ENCODE measurements around the gene PC.

PC gene

DNA sequence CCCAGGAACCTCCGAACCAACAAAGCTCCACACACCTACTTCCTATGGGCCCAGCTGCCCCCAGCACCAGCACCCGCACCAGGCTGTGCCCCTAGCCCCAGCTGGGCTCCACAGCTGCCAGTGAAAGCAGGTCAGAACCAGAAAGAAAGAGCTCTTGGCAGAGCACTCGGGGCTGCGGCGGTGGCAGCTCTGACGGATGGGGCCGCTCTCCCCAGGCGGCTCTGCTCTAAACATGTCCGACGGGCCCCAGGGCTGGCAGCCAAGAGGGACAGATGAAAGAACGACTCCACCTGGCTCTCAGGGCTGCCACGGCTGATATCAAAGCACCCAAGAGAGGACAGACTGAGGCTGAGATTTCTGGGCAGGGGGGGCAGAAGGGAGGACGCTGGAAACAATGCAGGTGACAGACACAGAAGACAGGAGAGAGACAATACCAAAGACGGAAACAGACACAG lies 75.6 kb downstream of the PC start:
- no peak for DNase-seq

DNA sequence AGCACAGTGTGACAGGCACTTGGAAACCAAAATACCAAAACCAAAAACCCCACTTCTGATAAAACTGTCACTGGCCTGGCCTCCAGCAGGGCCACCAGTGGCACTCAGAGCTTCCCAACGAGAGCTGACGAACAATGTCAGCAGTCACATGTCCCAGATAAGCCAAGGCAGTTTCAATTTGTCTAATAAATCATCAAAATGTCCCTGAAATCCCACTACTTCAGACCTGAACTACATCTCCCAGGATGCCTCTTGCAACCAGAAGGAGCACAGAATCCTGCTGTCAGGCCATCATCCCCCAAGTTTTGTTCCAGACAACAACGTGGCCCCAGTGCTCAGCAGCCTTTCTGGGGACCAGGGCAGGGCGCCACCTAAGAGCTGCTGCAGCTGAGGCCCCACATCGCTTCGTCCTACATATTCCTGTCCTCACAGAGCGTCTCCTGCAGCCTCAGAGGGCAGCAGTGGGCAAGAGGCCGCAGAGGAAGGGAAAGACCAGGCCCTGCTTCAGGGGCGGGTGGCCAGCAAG lies 76.2 kb downstream of the PC start:
- no peak for DNase-seq

DNA sequence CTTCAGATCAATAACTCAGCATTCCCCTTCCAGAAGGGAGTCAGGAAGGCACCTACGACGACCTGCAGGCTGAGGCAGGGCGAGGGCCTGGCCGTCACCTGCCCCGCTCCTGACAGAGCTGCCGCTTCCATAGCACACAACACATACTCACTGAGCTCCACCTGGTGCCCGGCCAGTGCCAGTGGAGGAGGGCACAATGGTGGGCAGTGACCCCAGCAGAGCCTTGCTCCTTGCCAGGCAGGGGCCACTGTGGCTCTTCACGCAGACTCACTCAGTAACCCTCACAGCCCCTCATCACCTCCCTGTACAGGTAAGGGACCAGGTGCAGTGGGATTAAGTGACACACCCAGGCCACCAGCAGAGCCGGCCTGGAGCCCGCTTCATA lies 76.7 kb downstream of the PC start:
- DNase-seq, result no peak

DNA sequence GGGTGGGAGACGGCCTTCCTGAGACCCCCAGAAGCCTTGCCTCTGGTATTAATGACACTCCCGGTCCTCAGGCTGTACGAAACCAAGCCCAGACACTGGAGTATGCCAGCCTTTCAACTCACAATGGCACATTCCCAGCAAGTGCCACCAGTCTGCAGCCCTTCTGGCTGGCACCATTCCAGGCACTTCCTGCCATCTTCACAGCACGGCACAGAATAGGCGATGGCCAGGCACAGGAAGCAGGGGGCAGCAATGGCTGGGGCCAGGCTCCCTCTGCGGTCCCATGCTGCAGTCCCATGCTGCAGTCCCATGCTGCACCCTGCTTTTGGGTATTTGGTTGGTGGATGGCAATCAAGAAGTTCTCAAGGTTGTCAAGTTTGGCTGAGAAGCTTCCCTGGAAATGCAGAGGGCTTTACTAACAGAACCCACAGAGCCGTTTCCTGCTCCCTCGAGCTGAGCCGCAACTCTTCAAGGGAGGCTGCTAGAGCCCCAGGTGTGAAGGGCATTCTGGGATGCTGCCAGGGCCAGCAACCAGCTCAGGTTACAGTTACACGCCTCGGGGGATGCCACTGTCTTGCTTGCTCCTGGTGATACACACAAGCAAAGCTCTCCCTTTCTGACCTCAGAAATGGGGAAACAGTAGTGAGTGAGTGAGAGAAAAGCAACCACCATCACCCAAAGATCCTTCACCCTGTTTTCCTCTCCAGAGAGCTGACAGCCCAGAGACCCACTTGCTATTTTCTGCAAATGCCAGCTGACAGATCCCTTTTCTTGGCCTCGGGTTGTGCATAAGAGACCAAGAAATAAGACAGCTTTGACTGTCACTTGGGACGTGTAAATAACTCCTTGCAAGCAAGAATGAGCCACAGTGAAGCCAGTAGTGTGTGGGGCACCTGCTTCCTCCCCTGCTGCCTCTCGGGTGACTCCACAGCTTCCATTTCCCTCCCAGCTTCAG lies 77.4 kb downstream of the PC start:
- peak in 1 of 2 donors; percentile 25 for DNase-seq

DNA sequence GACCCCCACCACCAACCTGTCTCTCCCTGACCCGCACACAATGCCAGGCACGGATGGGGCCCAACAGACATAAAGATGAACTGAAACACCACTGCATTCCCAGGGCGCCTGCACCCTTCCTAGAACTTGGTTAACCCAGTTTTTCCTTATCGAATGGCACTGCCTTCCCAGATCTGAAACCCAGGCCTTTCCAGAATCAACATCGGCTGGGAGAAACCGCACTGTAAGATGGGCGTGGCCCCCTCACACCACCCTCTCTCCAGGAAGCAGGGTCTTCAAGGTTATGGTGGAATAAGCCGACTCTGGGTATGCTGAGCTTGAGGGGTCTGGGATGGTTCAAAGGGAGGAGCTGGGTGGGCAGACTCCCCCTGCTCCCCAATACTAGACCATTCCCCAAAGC lies 78.2 kb downstream of the PC start:
- DNase-seq, result no peak

DNA sequence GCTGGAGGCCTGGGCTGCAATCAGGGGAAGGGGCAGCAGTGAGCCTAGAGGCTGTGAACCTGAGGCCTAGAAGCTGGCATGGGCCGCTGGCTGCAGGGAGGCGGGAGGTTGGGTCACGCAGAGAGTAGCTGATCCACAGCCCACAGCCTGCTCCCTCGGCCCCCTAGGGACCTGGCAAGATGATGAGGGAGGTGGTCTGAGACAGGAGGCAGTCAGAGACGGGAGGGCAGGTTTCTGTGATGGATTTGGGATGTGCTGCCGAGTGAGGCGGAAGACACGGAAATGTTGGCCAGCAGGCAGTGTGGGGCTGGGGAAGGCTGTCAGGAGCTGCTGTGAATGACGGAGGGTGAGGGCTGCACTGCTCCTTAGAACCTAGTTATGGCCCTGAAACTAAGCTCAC lies 78.6 kb downstream of the PC start:
- DNase-seq, result no peak

DNA sequence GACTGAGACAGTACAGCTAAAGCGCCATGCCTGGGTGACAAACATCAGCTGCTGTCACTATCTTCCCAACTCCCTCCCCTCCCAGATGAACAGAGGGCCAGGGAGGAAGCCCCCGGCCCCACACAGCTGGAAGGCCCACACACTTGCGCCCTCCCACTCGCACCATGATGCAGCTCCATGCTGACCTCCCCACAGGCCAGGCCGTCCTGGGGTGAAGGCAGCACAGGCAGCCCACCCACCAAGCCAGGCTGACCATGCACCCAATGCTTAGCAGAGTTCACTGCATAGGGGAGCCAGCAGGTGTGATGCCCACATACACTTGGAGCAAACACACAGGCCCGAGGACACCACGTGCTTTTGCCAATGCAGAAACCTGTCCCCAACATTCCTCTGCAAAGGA lies 79.2 kb downstream of the PC start:
- DNase-seq, result no peak

DNA sequence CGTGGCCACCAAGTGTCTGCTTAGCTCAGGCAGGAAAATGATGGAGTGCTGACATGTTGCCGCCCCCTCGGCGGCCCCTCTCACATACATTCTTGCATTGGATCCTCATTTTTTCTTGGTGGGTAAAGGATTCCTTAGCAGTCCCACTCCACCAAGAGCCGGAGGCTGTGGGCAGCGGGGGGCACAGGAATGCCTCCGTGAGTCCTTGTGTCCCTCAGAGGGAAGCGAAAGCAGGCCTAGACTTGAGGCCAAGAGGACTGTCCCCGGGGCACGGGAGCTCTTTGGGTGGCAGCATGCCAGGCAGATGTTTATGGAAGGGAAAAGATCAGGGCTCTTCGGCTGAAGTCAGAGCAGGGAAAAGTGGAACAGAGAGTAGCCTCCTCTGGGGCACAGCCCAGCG lies 79.7 kb downstream of the PC start:
- no peak for DNase-seq

DNA sequence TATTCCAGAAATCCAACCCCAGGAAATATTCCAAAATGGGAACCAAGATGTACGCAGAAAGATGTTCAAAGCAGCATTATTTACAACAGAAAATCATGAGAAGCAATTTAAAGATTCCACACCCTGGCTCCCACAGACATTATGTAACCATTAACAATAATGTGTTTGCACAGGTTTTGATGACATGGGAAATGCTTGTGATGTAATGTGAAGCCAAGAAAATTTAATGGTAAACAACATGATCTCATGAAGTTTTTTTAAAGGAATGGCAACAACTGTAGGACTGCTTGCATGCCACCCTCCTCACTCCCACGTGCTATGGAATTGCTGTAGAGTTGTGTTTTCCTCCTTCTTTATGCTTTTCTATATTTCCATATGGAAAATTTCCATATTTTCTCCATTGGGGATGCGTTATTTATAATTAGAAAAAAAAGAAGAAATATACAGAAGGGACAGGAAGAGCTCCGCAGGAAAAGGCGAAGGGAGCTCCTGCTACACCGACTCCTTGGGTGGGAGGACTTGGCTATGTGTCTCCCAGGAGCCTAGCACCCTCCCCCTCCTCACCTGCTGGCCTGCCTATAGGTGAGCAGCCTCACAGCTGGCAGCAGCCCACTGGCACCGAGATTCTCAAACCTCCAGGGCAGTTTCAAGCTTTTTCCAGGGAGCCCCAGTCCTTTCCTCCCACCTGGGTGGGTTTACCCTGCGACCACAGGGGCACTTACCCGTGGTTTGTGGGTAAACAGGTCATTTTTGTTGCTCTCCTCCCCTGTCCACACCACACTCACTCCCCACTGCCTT lies 80.4 kb downstream of the PC start:
- DNase-seq, result no peak

DNA sequence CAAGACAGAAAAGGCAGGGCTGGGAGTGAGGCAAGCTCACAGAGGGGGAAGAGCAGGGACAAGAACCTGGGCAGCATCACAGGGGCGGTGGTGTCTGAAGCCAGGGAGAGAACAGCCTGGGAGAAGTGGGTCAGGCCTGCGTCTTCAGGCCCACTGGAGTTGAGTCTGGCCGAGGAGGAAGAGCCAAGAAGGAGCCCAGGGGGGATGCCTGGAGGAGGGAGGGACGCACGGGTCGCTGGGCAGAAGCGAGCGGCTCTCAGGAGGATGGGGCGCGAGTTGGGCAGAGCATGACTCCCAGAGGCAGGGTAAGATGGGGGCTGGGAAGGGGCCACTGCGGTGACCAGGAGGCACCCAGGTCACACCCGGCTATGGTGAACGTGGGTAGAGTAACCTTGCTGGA lies 82.8 kb downstream of the PC start:
- DNase-seq, result no peak

DNA sequence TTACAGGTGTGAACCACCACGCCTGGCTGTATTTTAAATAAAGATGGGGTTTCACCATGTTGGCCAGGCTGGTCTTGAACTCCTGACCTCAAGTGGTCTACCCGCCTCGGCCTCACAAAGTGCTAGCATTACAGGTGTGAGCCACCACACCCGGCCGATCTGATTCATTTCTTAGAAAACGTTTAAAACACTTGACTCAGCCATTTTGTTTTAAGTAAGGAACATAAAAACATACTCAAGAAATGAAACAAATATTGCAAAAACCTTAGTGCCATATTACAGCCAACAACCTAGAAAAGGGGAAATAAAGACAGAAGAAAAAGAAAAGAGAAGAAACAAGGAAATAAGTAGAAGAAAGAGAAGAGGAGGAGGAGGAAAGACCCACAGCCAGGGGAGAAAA lies 84.0 kb downstream of the PC start:
- no peak for DNase-seq

DNA sequence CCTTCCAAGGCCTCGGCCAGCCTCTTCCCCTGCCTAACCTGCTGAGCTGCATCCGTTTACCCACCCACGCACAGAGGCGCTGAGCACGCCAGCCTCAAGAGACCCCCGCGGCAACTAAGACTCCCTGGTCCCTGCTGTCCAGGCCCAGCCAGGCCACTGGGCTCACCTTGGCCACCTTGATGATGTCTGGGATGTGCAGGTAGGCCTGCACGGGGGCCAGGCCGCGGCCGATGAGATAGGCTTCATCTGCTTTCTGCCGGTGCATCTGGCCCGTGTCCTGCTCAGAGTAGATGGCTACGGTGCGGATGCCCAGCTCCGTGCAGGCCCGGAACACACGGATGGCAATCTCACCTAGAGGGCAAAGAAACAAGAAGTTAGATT lies 86.7 kb downstream of the PC start:
- DNase-seq, result no peak

DNA sequence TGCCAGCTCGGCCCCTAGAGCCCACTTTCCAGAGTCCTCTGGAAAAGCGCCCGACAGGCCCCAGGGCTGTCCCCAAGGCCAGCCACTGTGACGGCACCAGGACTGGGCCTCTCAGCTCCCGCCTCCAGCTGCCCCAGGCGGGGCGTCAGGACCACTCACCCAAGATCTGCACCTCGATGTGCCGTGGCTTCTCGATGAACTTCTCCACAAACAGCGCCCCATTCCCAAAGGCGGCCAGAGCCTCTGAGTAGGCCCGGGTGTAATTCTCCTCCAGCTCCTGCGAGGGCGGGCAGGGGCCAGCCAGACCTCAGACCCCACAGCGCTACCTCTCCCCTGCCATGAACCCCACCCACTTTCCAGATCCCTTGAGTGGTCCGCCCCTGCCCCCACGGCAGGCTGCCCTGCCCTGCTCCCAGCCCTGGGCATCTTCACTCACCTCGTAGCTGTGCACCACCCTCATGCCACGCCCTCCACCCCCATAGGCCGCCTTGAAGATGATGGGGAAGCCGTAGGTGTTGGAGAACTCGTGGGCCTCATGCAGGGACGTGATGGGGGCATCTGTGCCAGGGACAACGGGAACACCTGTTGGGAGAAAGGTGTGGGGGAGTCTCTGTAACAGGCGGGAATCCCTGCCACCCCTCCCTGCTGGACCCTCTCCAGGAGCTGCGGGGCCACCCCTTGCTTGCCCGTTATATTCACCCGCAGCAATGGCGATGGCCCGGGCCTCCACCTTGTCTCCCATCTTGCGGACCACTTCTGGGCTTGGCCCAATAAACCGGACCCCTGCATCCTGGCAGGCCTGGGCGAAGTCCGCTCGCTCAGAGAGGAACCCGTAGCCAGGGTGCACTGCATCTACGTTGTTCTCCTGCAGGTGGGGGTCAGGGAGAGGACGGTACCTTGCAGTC lies 87.3 kb downstream of the PC start:
- no peak for DNase-seq

DNA sequence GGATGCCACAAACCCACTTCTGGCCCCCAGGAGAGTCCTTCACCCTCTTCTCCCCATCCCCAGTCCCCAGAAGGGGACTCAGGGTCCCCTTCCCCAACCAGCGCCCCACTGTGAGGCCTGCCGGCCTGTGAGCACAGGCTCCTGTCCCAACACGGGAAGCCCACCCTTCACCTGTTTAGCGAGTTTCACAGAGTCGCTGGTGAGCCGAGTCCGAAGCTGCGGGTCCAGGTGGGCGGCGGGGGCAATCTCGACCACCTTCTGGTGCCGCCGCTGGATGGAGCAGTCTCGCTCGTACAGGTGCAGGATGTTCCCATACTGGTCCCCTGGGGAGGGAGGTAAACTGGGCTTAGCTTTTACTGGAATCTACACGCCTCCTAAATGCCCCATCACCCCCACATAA lies 88.1 kb downstream of the PC start:
- DNase-seq, result no peak

DNA sequence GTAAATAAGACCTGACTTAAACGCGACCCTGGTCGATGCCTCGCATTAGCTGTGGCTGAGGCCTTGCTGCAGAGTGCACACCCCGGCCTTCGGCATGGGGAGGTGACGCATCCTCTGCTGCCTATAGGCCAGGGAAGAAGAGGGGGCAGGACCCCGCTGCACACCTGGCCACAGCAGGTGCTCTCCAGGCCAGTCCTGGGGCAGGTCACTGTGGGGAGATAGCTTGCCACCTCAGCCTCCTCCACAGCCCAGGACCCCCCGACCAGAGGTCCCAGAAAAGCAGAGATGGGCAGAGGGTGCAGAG lies 88.7 kb downstream of the PC start:
- DNase-seq, result no peak

DNA sequence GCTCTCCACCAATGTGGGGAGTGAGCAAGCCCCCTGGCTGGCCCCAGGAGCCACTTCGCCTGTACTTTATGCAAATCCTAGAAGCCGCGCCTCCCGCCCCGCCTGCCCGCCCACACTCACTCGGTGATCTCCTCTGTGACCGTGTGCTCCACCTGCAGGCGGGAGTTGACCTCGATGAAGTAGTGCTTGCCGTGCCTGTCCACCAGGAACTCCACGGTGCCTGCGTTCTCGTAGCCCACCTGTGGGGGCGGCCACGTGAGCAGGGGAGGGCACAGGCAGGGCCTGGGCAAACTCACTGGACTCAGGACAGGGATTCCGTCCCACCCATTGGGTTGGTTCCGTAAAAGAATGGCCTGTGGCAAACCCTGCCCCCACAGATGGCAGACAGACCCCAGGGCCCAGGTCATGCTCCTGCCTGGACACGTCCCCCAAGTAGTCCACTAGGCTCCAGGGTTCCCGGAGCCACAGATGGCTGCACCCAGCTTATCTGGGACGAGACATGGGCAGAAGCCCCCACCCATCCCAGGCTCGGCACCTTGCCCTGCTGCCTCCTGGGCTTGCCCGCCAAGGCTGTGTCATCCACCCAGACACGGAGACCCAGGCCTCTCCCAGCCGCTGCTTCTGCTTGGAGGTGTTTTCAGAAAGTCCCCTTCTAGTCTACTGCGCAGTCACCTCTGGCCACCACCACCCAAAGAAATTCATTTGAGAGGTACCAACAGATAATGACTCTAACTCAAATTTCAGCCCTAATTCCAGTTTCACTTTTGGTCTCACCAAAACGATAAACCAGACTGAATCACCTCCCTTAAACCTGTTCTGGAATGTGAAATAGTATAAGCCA lies 89.2 kb downstream of the PC start:
- peak in 1 of 2 donors; percentile 66 for DNase-seq

DNA sequence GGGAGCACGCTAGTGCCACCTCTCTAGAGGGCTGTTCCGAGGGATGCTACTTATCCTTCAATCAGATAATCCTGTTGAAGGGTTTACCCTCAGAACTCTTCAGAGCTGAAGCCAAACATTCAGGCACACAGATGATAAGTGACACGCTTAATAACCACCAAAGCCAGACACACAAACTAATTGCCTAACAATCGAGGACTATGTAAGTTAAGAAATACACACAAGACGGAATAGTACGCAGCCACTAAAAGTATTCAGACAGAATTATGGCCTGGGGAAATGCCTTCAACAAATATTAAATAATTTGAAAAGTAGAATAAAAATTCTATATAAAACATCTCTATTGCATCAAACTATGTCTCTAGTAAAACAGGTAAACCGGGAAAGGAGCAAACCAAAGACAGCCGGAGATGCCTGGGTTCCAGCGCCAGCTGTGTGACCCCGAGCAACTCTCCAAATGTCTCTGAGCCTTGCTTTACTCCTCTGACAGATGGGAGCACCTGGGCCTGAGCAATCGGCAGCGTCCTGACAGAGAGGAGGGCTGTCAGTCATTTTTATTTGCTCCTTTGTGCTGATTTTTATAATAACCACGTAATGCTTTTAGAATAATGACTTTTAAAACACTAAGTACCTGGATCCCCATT lies 90.0 kb downstream of the PC start:
- DNase-seq, result no peak

DNA sequence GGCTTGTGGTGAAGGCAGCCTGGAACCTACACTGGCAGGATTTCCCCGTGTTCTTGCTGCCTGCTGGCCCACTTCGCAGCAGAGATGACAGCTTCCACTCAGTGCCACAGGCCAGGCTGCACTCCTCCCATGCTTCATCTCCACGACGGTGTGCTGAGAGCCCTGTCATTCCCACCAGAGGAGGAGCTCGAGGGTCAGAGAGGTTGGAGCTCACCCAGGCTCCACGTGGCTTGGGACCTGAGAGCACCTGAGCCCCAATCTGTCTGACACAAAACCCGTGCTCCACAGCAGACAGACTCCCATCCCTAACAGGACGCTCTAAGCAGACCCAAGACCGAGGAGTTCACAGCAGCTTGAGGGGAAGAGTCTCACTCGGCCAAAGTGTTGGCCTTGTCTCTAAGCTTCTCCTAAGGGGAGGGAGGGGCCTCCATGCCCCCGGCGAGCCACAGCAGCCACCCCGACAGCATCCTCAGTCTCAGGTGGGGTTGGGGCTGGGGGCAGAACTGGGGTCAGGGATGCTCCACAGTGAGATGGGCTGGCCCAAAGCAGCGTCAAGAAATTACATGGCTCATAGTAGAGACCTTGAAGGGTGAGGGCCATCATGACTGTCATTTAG lies 90.7 kb downstream of the PC start:
- DNase-seq, result no peak

DNA sequence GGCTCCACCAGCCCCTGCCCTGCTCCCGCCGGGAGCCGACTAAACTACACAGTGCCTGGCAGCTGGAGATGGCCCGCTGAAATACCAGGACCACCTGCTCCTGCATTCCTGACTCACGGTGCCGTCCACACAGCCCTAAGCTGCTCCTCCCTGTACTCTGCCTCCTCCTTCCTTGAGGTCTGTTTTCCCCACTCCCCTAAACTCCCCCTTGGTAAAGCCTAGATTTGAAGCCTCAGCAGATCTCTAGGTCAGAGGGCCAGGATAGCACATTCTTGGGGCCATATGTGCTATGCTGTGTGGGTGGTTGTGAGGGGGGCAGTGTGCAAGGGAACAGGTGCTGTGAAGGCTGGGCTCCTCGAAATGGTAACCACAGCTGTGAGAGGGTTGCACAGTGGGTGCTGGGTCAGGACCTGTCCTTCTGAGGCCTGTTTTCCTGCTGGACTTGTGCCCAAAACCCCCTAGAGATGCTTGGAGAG lies 91.6 kb downstream of the PC start:
- no peak for DNase-seq

DNA sequence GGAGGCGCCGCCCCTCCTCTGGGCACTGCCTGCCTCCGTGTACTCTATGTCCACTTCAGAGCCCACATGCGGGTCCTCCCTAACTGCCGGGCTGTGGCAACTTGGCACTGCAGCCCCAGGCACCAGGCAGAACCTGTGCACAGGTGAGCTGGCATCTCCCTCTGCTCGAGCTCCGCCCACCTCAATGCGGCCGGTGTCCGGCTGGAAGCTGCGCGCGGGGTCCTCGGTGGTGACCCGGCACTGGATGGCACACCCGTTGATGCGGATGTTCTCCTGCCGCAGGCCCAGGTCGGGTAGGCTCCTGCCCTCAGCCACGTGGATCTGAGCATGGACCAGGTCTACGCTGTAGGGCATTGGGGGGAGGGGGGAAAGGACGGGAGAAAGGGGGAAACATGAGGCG lies 92.2 kb downstream of the PC start:
- no peak for DNase-seq
